ENCODE results near the gene TGFBR3. TPM values are rescaled to one million over a fixed set of nuclear protein-coding genes. Genes with fewer than 3 reads are reported as not detected.

The TGFBR3 gene
- polyA plus RNA-seq, 1 donor (not counting 4 experiments of a cell fraction or from before 2014, with no cell fraction given): 1.2 TPM

DNA sequence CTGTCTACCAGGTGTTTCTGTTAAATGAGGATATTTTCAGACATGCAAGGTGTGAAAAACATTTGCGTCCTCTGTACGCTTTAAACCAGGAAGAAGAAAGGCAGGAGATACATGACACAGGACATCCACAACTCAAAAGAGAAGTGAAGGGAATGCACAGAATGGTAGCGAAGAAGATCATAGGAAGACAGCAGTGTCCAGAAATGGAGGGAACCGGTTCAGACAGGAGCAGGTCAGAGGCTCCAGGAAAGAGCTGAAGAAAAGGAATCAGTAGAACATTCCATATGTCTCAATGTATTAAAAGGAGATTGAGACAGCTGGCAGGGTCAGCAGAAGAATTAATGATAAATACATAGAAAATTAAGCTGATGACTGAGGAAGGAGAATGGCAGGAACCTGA, 194.4 kb downstream of the TGFBR3 start:
- Histone ChIP-seq H3K9me1 (ENCODE audit: control insufficient read depth, extremely low read depth, insufficient read depth, low read length) (no peaks in the 10 kb centered on the region), H3K79me2 (ENCODE audit: control insufficient read depth, insufficient read depth, low read length) (no peaks in the 10 kb centered on the region), H3K27ac (ENCODE audit: control insufficient read depth, insufficient read depth, low read length) (no peak overlapping the region), H3K4me2 (ENCODE audit: control insufficient read depth, extremely low read depth, insufficient read depth, low read depth, low read length) (no peak overlapping the region), H3K9ac (ENCODE audit: control insufficient read depth, extremely low read depth, insufficient read depth, low read length) (no peak overlapping the region), H3K36me3 (ENCODE audit: control insufficient read depth in 2 of 2, extremely low read depth in 1 of 2, insufficient read depth in 2 of 2, low read length in 2 of 2) (no peaks in the 10 kb centered on the region), H3K27me3 (ENCODE audit: control insufficient read depth, extremely low read depth, insufficient read depth, low read length) (no peaks in the 10 kb centered on the region), H3K4me1 (ENCODE audit: control insufficient read depth, extremely low read depth, insufficient read depth, low read length) (no peaks in the 10 kb centered on the region), H2AFZ (ENCODE audit: control insufficient read depth, low read length) (no peak overlapping the region), H3K4me3 (ENCODE audit: control insufficient read depth in 2 of 3, extremely low read depth in 1 of 3, insufficient read depth in 2 of 3, low read depth in 1 of 3, low read length in 3 of 3) (no peak overlapping the region), H3K9me3 (ENCODE audit: control insufficient read depth, low read depth, low read length) (no peaks in the 10 kb centered on the region), H4K20me1 (ENCODE audit: control insufficient read depth, extremely low read depth, insufficient read depth, low read length) (no peaks in the 10 kb centered on the region)
- dilution Hi-C loops (cut with MboI; ENCODE audit: extremely low pct_ligation_motif_present, low sequenced_read_pairs): no loop called here
- no peak for FAIRE-seq
- DNase-seq (ENCODE audit: low read depth, low spot score): no peak
- TF ChIP-seq, protein P1, sequence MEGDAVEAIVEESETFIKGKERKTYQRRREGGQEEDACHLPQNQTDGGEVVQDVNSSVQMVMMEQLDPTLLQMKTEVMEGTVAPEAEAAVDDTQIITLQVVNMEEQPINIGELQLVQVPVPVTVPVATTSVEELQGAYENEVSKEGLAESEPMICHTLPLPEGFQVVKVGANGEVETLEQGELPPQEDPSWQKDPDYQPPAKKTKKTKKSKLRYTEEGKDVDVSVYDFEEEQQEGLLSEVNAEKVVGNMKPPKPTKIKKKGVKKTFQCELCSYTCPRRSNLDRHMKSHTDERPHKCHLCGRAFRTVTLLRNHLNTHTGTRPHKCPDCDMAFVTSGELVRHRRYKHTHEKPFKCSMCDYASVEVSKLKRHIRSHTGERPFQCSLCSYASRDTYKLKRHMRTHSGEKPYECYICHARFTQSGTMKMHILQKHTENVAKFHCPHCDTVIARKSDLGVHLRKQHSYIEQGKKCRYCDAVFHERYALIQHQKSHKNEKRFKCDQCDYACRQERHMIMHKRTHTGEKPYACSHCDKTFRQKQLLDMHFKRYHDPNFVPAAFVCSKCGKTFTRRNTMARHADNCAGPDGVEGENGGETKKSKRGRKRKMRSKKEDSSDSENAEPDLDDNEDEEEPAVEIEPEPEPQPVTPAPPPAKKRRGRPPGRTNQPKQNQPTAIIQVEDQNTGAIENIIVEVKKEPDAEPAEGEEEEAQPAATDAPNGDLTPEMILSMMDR (optimal IDR thresholded peaks at IDR 0.05 in 1 of 3, IDR thresholded peaks at IDR 0.05 in 1 of 3, conservative IDR thresholded peaks at IDR 0.05 in 1 of 3; ENCODE audit: extremely low read depth in 1 of 3, insufficient read depth in 2 of 3, low read length in 3 of 3): no peak
- TF ChIP-seq EZH2 (IDR thresholded peaks at IDR 0.05; ENCODE audit: low read length): no peak

GRCh38 chr1:91689641-91690481, 196.1 kb downstream of the TGFBR3 start:
- FAIRE-seq: no peak
- no peak overlapping the region for H3K27ac ChIP-seq (ENCODE audit: control insufficient read depth, insufficient read depth, low read length)
- H3K9me1 ChIP-seq (ENCODE audit: control insufficient read depth, extremely low read depth, insufficient read depth, low read length): no peaks in the 10 kb centered on the region
- dilution Hi-C loops (cut with MboI; ENCODE audit: extremely low pct_ligation_motif_present, low sequenced_read_pairs): no loop called here
- H4K20me1 ChIP-seq (ENCODE audit: control insufficient read depth, extremely low read depth, insufficient read depth, low read length): no peaks in the 10 kb centered on the region
- H2AFZ ChIP-seq (ENCODE audit: control insufficient read depth, low read length): no peak overlapping the region
- TF ChIP-seq, protein P1 (optimal IDR thresholded peaks at IDR 0.05 in 1 of 3, IDR thresholded peaks at IDR 0.05 in 1 of 3, conservative IDR thresholded peaks at IDR 0.05 in 1 of 3; ENCODE audit: extremely low read depth in 1 of 3, insufficient read depth in 2 of 3, low read length in 3 of 3): no peak
- no peak for TF ChIP-seq EZH2 (IDR thresholded peaks at IDR 0.05; ENCODE audit: low read length)
- no peaks in the 10 kb centered on the region for H3K79me2 ChIP-seq (ENCODE audit: control insufficient read depth, insufficient read depth, low read length)
- no peaks in the 10 kb centered on the region for H3K9me3 ChIP-seq (ENCODE audit: control insufficient read depth, low read depth, low read length)
- H3K4me3 ChIP-seq (ENCODE audit: control insufficient read depth in 2 of 3, extremely low read depth in 1 of 3, insufficient read depth in 2 of 3, low read depth in 1 of 3, low read length in 3 of 3): no peak overlapping the region
- H3K36me3 ChIP-seq (ENCODE audit: control insufficient read depth in 2 of 2, extremely low read depth in 1 of 2, insufficient read depth in 2 of 2, low read length in 2 of 2): no peaks in the 10 kb centered on the region
- no peaks in the 10 kb centered on the region for H3K27me3 ChIP-seq (ENCODE audit: control insufficient read depth, extremely low read depth, insufficient read depth, low read length)
- no peak for DNase-seq (ENCODE audit: low read depth, low spot score)
- H3K4me2 ChIP-seq (ENCODE audit: control insufficient read depth, extremely low read depth, insufficient read depth, low read depth, low read length): no peak overlapping the region
- H3K9ac ChIP-seq (ENCODE audit: control insufficient read depth, extremely low read depth, insufficient read depth, low read length): no peak overlapping the region
- no peaks in the 10 kb centered on the region for H3K4me1 ChIP-seq (ENCODE audit: control insufficient read depth, extremely low read depth, insufficient read depth, low read length)

Measured in keratinocyte (primary cell).